Measurements from ENCODE around the gene USF2. TPM values are rescaled to one million over a fixed set of nuclear protein-coding genes. Genes with fewer than 3 reads are reported as not detected.

The USF2 gene
- total RNA-seq, 4 donors from 2014 or later, result 75.1 to 137 (median 93.0) TPM

- WGBS, 2 donors (ENCODE audit: low coverage in 1 of 2), result 75 to 100% methylated on average over 2 to 7 of the region's 21 CpGs
- H3K27ac ChIP-seq, result no peak overlapping the region
- TF ChIP-seq EP300 (IDR thresholded peaks at IDR 0.05) (no peak), CTCF (IDR thresholded peaks at IDR 0.05) (no peak), POLR2A (IDR thresholded peaks at IDR 0.05) (no peak), POLR2AphosphoS5 (IDR thresholded peaks at IDR 0.05) (no peak)
- ATAC-seq, result no peak
- H3K27me3 ChIP-seq, result peaks cover 49% of the 10 kb centered on the region
- no peaks in the 10 kb centered on the region for H3K9me3 ChIP-seq
- no peak overlapping the region for H3K4me3 ChIP-seq
- H3K36me3 ChIP-seq, result no peaks in the 10 kb centered on the region
- H3K4me1 ChIP-seq, result no peaks in the 10 kb centered on the region
These were observed 43.3 kb downstream of the USF2 start for GRCh38 chr19:35311901-35312665.

- H3K4me1 ChIP-seq, result no peaks in the 10 kb centered on the region
- TF ChIP-seq POLR2A (IDR thresholded peaks at IDR 0.05), result no peak
- TF ChIP-seq POLR2AphosphoS5 (IDR thresholded peaks at IDR 0.05), result no peak
- TF ChIP-seq EP300 (IDR thresholded peaks at IDR 0.05), result no peak
- TF ChIP-seq CTCF (IDR thresholded peaks at IDR 0.05), result no peak
- no peak overlapping the region for H3K27ac ChIP-seq
- no peaks in the 10 kb centered on the region for H3K9me3 ChIP-seq
- WGBS, 2 donors (ENCODE audit: low coverage in 1 of 2), result 0% methylated on average over 1 of the region's 7 CpGs; no CpG with 5 or more reads in 1 of the 2 donors
- no peak overlapping the region for H3K4me3 ChIP-seq
- H3K27me3 ChIP-seq, result peaks cover 49% of the 10 kb centered on the region
- ATAC-seq, result no peak
- no peaks in the 10 kb centered on the region for H3K36me3 ChIP-seq
These were observed 44.8 kb downstream of the USF2 start for GRCh38 chr19:35313587-35313986.

- no peak overlapping the region for H3K4me3 ChIP-seq
- H3K27me3 ChIP-seq, result peaks cover 49% of the 10 kb centered on the region
- H3K36me3 ChIP-seq, result no peaks in the 10 kb centered on the region
- H3K9me3 ChIP-seq, result no peaks in the 10 kb centered on the region
- no peak overlapping the region for H3K27ac ChIP-seq
- TF ChIP-seq CTCF (IDR thresholded peaks at IDR 0.05) (no peak), POLR2AphosphoS5 (IDR thresholded peaks at IDR 0.05) (no peak), POLR2A (IDR thresholded peaks at IDR 0.05) (no peak), EP300 (IDR thresholded peaks at IDR 0.05) (no peak)
- H3K4me1 ChIP-seq, result no peaks in the 10 kb centered on the region
- WGBS, 2 donors (ENCODE audit: low coverage in 1 of 2), result 46 to 82% methylated on average over 2 to 7 of the region's 8 CpGs
- no peak for ATAC-seq
These were observed 45.3 kb downstream of the USF2 start for GRCh38 chr19:35314031-35314430.

- H3K27me3 ChIP-seq, result peaks cover 43% of the 10 kb centered on the region
- no peak overlapping the region for H3K27ac ChIP-seq
- TF ChIP-seq POLR2A (IDR thresholded peaks at IDR 0.05) (no peak), POLR2AphosphoS5 (IDR thresholded peaks at IDR 0.05) (no peak), CTCF (IDR thresholded peaks at IDR 0.05) (no peak), EP300 (IDR thresholded peaks at IDR 0.05) (no peak)
- 75 to 82% methylated on average over 7 to 8 of the region's 10 CpGs for WGBS, 2 donors (ENCODE audit: low coverage in 1 of 2)
- H3K4me3 ChIP-seq, result no peak overlapping the region
- H3K9me3 ChIP-seq, result no peaks in the 10 kb centered on the region
- H3K36me3 ChIP-seq, result no peaks in the 10 kb centered on the region
- no peaks in the 10 kb centered on the region for H3K4me1 ChIP-seq
- no peak for ATAC-seq
These were observed 46.2 kb downstream of the USF2 start for GRCh38 chr19:35314858-35315470.

GRCh38 chr19:35315883-35316282 lies 47.1 kb downstream of the USF2 start:
- no peaks in the 10 kb centered on the region for H3K36me3 ChIP-seq
- ATAC-seq, result no peak
- H3K4me3 ChIP-seq, result no peak overlapping the region
- no peak overlapping the region for H3K27ac ChIP-seq
- WGBS, 2 donors (ENCODE audit: low coverage in 1 of 2), result no CpG with 5 or more reads among the region's 9 CpGs
- H3K27me3 ChIP-seq, result peaks cover 40% of the 10 kb centered on the region
- TF ChIP-seq EP300 (IDR thresholded peaks at IDR 0.05) (no peak), CTCF (IDR thresholded peaks at IDR 0.05) (no peak), POLR2A (IDR thresholded peaks at IDR 0.05) (no peak), POLR2AphosphoS5 (IDR thresholded peaks at IDR 0.05) (no peak)
- no peaks in the 10 kb centered on the region for H3K4me1 ChIP-seq
- no peaks in the 10 kb centered on the region for H3K9me3 ChIP-seq

All from gastroesophageal sphincter (tissue), 4 donors.